ENCODE measurements around the gene CEP131.

Gene CEP131

DNA sequence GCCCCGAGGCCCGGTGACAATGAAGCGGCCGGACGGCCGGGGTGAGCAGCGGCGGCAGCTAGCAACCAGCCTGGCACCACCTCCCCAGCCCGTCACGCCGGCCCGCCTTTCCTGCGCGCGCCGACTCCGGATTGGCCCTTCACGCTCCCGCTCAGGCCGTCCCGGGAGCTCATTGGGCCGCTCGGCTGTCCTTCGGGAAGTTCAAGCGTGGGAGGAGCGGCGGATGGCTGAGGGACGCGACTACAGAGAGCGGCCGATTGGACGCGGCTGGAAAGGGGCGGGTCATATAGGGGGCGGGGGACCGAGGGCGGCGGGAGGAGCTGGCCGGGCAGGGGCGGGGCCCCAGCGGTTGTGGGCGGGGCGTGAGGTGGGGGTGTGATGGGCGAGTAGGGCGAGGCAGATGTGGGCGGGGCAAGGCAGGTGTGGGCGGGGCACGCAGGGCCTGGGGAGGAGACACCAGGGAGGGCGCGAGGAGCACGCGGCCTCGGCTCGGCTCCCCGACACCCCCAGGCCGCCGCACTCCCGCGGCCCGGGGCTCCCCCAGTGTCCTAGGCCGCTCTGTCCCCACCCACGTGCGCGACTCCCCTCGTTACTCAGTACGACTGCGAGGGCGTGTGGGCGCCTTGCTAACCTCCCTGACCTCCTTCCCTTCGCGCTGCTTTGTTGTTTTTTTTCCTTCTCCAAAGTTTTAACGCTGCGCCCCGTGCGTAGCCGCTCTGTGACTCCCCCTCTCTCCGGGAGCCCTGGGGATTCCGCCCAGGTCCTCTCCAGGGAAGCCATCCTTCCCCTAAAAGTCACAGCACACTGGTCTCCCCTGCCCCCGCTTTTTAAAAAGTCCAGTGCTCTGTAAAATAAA is at the start of gene CEP131 (continued):
- TF ChIP-seq ZSCAN4 (tag by site-specific recombination; IDR thresholded peaks at IDR 0.05) (no peak), ZNF37A (tag by site-specific recombination; IDR thresholded peaks at IDR 0.05) (no peak), BCL11A (tag by site-specific recombination; IDR thresholded peaks at IDR 0.05; ENCODE audit: low read depth) (no peak), ZNF274 (IDR thresholded peaks at IDR 0.05; ENCODE audit: low read length) (no peak), ZNF274 (tag by site-specific recombination; IDR thresholded peaks at IDR 0.05; ENCODE audit: borderline replicate concordance) (no peak), ZNF610 (tag by site-specific recombination; IDR thresholded peaks at IDR 0.05; ENCODE audit: borderline replicate concordance) (peak; percentile 70; the same call in 1 of the 2 replicates), ZNF549 (tag by site-specific recombination; IDR thresholded peaks at IDR 0.05) (no peak), ZNF2 (tag by site-specific recombination; IDR thresholded peaks at IDR 0.05) (no peak), ZNF24 (tag by site-specific recombination; IDR thresholded peaks at IDR 0.05) (peak; percentile 58; the same call in 1 of the 2 replicates), ZBTB1 (tag by site-specific recombination; IDR thresholded peaks at IDR 0.05) (no peak), GLI4 (tag by site-specific recombination; IDR thresholded peaks at IDR 0.05) (0 out of 2 replicates have a peak, but pooled peaks have one; percentile 29), YY2 (tag by site-specific recombination; IDR thresholded peaks at IDR 0.05) (no peak), ZSCAN30 (tag by site-specific recombination; IDR thresholded peaks at IDR 0.05) (no peak), MYNN (tag by site-specific recombination; IDR thresholded peaks at IDR 0.05; ENCODE audit: borderline replicate concordance) (no peak), KLF10 (tag by site-specific recombination; IDR thresholded peaks at IDR 0.05) (0 out of 2 replicates have a peak, but pooled peaks have one; percentile 38), ZBTB21 (tag by site-specific recombination; IDR thresholded peaks at IDR 0.05) (no peak), SP3 (tag by site-specific recombination; IDR thresholded peaks at IDR 0.05) (peak; percentile 98), ZNF184 (tag by site-specific recombination; IDR thresholded peaks at IDR 0.05) (no peak; the same call in 1 of the 2 replicates), ZNF658 (tag by site-specific recombination; IDR thresholded peaks at IDR 0.05) (no peak), ZNF354C (tag by site-specific recombination; IDR thresholded peaks at IDR 0.05; ENCODE audit: borderline replicate concordance, low read depth) (no peak), GLIS1 (tag by site-specific recombination; IDR thresholded peaks at IDR 0.05) (peak; percentile 91), ZNF169 (tag by site-specific recombination; IDR thresholded peaks at IDR 0.05) (no peak), ZNF704 (tag by site-specific recombination; IDR thresholded peaks at IDR 0.05) (no peak), SP7 (tag by site-specific recombination; IDR thresholded peaks at IDR 0.05) (peak; percentile 75), ZNF121 (tag by site-specific recombination; IDR thresholded peaks at IDR 0.05) (no peak), ZBTB20 (tag by site-specific recombination; IDR thresholded peaks at IDR 0.05) (peak; percentile 72; the same call in 1 of the 2 replicates)
- TF ChIP-seq, protein P1, sequence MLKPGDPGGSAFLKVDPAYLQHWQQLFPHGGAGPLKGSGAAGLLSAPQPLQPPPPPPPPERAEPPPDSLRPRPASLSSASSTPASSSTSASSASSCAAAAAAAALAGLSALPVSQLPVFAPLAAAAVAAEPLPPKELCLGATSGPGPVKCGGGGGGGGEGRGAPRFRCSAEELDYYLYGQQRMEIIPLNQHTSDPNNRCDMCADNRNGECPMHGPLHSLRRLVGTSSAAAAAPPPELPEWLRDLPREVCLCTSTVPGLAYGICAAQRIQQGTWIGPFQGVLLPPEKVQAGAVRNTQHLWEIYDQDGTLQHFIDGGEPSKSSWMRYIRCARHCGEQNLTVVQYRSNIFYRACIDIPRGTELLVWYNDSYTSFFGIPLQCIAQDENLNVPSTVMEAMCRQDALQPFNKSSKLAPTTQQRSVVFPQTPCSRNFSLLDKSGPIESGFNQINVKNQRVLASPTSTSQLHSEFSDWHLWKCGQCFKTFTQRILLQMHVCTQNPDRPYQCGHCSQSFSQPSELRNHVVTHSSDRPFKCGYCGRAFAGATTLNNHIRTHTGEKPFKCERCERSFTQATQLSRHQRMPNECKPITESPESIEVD (tag by site-specific recombination; IDR thresholded peaks at IDR 0.05) = no peak
- TF ChIP-seq, protein P2, sequence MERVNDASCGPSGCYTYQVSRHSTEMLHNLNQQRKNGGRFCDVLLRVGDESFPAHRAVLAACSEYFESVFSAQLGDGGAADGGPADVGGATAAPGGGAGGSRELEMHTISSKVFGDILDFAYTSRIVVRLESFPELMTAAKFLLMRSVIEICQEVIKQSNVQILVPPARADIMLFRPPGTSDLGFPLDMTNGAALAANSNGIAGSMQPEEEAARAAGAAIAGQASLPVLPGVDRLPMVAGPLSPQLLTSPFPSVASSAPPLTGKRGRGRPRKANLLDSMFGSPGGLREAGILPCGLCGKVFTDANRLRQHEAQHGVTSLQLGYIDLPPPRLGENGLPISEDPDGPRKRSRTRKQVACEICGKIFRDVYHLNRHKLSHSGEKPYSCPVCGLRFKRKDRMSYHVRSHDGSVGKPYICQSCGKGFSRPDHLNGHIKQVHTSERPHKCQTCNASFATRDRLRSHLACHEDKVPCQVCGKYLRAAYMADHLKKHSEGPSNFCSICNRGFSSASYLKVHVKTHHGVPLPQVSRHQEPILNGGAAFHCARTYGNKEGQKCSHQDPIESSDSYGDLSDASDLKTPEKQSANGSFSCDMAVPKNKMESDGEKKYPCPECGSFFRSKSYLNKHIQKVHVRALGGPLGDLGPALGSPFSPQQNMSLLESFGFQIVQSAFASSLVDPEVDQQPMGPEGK (tag by site-specific recombination; IDR thresholded peaks at IDR 0.05) = peak; percentile 97
- TF ChIP-seq, protein P3, sequence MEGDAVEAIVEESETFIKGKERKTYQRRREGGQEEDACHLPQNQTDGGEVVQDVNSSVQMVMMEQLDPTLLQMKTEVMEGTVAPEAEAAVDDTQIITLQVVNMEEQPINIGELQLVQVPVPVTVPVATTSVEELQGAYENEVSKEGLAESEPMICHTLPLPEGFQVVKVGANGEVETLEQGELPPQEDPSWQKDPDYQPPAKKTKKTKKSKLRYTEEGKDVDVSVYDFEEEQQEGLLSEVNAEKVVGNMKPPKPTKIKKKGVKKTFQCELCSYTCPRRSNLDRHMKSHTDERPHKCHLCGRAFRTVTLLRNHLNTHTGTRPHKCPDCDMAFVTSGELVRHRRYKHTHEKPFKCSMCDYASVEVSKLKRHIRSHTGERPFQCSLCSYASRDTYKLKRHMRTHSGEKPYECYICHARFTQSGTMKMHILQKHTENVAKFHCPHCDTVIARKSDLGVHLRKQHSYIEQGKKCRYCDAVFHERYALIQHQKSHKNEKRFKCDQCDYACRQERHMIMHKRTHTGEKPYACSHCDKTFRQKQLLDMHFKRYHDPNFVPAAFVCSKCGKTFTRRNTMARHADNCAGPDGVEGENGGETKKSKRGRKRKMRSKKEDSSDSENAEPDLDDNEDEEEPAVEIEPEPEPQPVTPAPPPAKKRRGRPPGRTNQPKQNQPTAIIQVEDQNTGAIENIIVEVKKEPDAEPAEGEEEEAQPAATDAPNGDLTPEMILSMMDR (tag by site-specific recombination; IDR thresholded peaks at IDR 0.05) = peak; percentile 37; the same call in 1 of the 2 replicates
- TF ChIP-seq, protein P4, sequence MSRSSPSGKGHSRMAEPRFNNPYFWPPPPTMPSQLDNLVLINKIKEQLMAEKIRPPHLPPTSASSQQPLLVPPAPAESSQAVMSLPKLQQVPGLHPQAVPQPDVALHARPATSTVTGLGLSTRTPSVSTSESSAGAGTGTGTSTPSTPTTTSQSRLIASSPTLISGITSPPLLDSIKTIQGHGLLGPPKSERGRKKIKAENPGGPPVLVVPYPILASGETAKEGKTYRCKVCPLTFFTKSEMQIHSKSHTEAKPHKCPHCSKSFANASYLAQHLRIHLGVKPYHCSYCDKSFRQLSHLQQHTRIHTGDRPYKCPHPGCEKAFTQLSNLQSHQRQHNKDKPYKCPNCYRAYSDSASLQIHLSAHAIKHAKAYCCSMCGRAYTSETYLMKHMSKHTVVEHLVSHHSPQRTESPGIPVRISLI (tag by site-specific recombination; IDR thresholded peaks at IDR 0.05) = peak; percentile 80; the same call in 1 of the 2 replicates
